GM12872 (cell line): ENCODE measurements around the gene CALN1.

Experiments
- TF ChIP-seq, protein P1 (sequence below): IDR thresholded peaks from 3 replicates; pipeline ENCODE4 v1.5.1; 2011; ENCODE audit warnings: low read depth, mild to moderate bottlenecking, low read length, moderate library complexity; ENCODE audit not compliant: insufficient read depth

CALN1 gene

DNA sequence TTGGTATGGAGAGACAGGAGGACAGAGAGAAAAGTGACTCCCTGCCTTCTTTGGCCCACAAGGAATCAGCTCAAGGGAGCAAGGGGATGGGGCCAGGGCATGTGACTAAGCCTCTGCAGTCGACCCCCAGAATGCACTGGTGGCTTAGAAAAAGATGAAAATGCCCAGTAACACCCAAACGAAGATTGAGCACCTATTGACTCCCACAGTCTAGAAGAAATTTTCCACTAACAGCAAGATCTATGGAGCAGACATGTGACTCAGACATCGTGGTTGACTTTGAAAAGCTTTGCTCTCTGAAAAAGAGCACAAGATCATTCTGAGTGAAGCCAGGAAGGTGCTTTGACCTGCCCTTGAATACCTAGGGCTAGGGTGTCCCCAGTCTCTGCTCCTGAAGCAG lies 586.0 kb downstream of the CALN1 start:
- TF ChIP-seq, protein P1, sequence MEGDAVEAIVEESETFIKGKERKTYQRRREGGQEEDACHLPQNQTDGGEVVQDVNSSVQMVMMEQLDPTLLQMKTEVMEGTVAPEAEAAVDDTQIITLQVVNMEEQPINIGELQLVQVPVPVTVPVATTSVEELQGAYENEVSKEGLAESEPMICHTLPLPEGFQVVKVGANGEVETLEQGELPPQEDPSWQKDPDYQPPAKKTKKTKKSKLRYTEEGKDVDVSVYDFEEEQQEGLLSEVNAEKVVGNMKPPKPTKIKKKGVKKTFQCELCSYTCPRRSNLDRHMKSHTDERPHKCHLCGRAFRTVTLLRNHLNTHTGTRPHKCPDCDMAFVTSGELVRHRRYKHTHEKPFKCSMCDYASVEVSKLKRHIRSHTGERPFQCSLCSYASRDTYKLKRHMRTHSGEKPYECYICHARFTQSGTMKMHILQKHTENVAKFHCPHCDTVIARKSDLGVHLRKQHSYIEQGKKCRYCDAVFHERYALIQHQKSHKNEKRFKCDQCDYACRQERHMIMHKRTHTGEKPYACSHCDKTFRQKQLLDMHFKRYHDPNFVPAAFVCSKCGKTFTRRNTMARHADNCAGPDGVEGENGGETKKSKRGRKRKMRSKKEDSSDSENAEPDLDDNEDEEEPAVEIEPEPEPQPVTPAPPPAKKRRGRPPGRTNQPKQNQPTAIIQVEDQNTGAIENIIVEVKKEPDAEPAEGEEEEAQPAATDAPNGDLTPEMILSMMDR = no peak

DNA sequence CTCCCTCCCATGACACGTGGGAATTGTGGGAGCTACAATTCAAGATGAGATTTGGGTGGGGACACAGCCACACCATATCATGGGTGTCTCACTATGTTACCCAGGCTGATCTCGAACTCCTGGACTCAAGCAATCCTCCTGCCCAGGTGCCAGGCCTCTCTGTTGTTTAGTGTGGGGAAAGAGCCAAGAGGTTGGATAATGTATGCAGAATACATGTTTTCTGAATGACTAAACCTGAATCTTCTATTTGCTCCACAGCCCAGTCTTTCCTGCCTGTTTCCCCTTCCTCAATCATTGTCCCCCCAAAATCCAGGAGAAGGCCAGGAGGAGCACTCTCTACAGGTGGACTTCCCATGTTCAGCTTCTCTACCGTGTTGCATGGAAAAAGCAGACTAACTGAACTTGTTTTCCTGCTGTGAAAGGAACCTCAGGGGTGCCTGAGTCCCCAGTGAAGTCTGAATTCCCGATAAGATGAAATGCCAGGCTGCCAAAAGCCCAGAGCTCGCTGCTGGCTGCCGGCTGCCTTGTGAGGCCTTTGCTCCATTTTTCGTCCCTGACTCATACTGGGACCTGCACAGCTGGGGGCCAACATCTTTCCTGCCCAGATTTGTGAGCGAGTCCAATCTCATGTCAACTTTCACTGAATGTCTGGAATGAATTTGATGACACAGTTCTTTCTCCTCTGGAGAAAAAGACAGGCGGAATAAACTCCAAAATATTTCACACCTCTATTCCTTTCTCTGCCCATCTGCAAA lies 588.0 kb downstream of the CALN1 start:
- TF ChIP-seq, protein P1 = no peak

DNA sequence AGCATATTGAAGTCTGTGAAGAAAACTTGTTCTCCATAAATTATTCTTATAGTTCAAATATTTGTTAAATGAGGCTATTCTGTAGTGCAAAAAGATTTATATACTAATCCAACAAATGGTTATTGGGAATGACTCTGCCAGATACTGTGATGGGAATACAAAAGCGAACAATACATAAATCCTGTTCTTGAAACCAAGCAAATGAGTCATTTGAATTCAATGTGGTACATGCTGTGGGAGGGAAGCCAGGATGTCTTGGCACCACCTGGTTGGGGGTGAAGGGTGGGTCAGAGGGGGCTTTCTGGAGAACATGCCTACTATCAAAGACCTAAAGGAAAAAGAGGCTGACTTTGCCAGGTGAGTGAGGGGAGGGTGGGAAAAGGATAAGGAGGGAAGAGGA lies 594.2 kb downstream of the CALN1 start:
- TF ChIP-seq, protein P1 = no peak

DNA sequence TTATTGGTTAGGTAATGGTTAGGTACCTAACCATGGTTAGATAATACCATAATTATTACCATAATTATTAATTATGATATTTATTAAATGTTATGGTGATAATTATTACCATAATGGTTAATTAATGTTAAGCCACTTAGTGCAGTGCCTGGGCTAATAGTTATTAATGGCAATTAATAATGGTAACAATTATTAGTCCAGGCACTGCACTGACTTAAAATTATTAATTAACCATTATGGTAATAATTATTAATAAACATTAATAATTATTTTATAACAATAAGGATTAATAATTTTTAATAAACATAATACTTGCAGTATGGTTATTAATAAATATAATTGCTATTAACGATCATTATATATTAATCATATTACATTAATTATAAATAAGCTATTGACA lies 604.0 kb downstream of the CALN1 start:
- TF ChIP-seq, protein P1 = no peak

DNA sequence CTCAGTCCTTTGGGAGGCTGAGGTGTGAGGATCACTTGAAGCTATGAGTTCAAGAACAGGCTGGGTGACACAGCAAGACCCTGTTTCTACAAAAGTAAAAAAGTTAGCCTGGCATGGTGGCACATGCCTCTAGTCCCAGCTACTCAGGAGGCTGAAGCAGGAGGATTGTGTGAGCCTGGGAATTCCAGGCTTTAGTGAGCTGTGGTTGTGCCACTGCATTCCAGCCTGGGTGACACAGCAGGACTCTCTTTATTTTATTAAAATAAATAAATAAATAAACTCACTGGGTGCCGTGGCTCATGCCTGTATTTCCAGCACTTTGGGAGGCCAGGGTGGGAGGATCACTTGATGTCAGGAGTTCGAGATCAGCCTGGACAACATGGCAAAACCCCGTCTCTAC lies 607.9 kb downstream of the CALN1 start:
- TF ChIP-seq, protein P1 = no peak

DNA sequence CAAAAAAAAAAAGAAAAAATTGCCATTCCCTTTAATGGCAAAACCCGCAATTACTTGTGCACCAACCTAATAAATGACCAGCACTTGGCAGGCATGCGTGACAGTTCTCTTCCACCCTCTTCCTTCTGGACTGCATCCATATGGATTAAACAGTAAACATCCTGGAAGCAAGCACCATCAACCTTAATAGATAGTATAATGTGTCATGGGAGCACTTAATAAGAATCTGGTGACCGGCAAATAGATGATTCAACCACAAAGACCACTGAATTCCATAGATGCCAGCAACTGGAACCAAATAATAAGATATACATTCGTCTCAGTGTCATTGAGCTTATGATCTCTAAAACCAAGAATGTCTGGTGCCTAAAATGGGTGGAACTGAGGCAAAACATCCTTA lies 610.2 kb downstream of the CALN1 start:
- TF ChIP-seq, protein P1 = no peak

DNA sequence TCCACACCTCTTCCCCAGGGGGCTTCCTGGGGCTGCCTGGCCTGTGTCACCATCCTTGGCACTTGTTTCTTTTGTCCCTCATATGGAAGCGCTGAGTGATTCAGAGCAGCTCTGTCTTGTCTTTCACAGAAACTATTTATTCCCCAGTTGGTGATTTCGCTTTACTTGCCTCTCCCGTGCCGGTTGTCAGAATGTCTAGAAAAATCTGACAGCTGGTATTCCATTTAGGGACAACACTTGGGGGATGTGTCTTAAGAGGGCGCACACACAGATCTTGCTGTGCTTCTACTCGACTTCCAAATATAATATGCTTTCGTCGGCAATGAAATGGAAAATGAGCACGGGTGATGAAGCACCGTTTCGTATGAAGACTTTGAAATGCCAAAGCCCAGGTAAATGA lies 611.8 kb downstream of the CALN1 start:
- TF ChIP-seq, protein P1 = no peak
